ENCODE results near the gene MSI2.

MSI2 gene

GRCh38 chr17:57699751-57700219, 443.5 kb downstream of the MSI2 start:
- POLR2A ChIA-PET (ENCODE audit: low non-redundant PET): no interaction called here
- CTCF ChIA-PET: no interaction called here
- no peak for DNase-seq (ENCODE audit: low spot score)
- H3K27ac ChIP-seq: no peak overlapping the region
- TF ChIP-seq CTCF (conservative IDR thresholded peaks at IDR 0.05; ENCODE audit: low read depth): no peak

- no peak for DNase-seq (ENCODE audit: low spot score)
- TF ChIP-seq CTCF (conservative IDR thresholded peaks at IDR 0.05; ENCODE audit: low read depth): no peak
- H3K27ac ChIP-seq: no peak overlapping the region
- POLR2A ChIA-PET (ENCODE audit: low non-redundant PET): no interaction called here
- CTCF ChIA-PET: no interaction called here
Measured at GRCh38 chr17:57701124-57701523, 444.8 kb downstream of the MSI2 start.

- CTCF ChIA-PET: no interaction called here
- no peak for TF ChIP-seq CTCF (conservative IDR thresholded peaks at IDR 0.05; ENCODE audit: low read depth)
- no peak overlapping the region for H3K27ac ChIP-seq
- POLR2A ChIA-PET (ENCODE audit: low non-redundant PET): no interaction called here
- no peak for DNase-seq (ENCODE audit: low spot score)
Measured at GRCh38 chr17:57703273-57703672, 446.9 kb downstream of the MSI2 start.

GRCh38 chr17:57704448-57704847, 448.1 kb downstream of the MSI2 start:
- TF ChIP-seq CTCF (conservative IDR thresholded peaks at IDR 0.05; ENCODE audit: low read depth): no peak
- CTCF ChIA-PET: no interaction called here
- DNase-seq (ENCODE audit: low spot score): no peak
- H3K27ac ChIP-seq: no peak overlapping the region
- POLR2A ChIA-PET (ENCODE audit: low non-redundant PET): no interaction called here

GRCh38 chr17:57705921-57706695, 449.8 kb downstream of the MSI2 start:
- DNase-seq (ENCODE audit: low spot score): no peak
- no peak overlapping the region for H3K27ac ChIP-seq
- ChIA-PET POLR2A (ENCODE audit: low non-redundant PET) (no interaction called here), CTCF (no interaction called here)
- TF ChIP-seq CTCF (conservative IDR thresholded peaks at IDR 0.05; ENCODE audit: low read depth): no peak

GRCh38 chr17:57706761-57707160, 450.4 kb downstream of the MSI2 start:
- no peak for DNase-seq (ENCODE audit: low spot score)
- H3K27ac ChIP-seq: no peak overlapping the region
- no peak for TF ChIP-seq CTCF (conservative IDR thresholded peaks at IDR 0.05; ENCODE audit: low read depth)
- POLR2A ChIA-PET (ENCODE audit: low non-redundant PET): no interaction called here
- CTCF ChIA-PET: no interaction called here
